Measurements from ENCODE around the gene APOBEC2.
"Not testable (repeated sequence)": the region's sequence is repeated elsewhere in the genome, so short reads cannot be mapped to it uniquely, and the experiment has no call there.

APOBEC2 gene

DNA sequence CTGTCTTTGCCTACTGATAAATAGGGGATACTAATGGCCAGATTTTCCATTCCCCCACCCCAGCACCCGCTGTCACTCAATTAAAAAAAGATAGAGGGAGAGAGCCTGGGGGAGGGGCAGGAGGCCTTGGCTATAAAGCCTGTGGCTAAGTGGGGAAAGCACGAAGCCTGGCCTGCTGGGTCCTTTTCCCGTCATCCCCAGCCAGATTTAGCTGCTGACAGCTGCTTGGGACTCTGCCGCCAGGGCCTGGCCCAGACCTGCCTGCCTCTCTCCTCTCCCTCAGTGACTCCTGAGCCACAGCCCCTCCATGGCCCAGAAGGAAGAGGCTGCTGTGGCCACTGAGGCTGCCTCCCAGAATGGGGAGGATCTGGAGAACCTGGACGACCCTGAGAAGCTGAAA is at the start of gene APOBEC2:
TSS of gene APOBEC2 (plus strand) at position 162 of the 400 bp plus-strand sequence. CDS start at position 308, 146 bp downstream.
- no peak within 1 kb of the TSS for H3K4me3 ChIP-seq (ENCODE audit: low read length)
- H3K4me1 ChIP-seq (ENCODE audit: insufficient read depth, low read length), result 0 out of 2 replicates have a peak, but pooled peaks cover 3% of the 10 kb centered on the region
- no peaks in the 10 kb centered on the region for H3K27me3 ChIP-seq (ENCODE audit: insufficient read depth, low read length)
- H3K27ac ChIP-seq (ENCODE audit: low read length), result no peak within 1 kb of the TSS
- no peak within 1 kb of the TSS; the same call in 1 of the 2 replicates for H3K9ac ChIP-seq (ENCODE audit: low read depth, low read length)
- no peaks in the 10 kb centered on the region for H3K36me3 ChIP-seq (ENCODE audit: insufficient read depth, low read depth, low read length)
- H3K9me3 ChIP-seq (ENCODE audit: insufficient read depth, low read depth, low read length), result no peaks in the 10 kb centered on the region

DNA sequence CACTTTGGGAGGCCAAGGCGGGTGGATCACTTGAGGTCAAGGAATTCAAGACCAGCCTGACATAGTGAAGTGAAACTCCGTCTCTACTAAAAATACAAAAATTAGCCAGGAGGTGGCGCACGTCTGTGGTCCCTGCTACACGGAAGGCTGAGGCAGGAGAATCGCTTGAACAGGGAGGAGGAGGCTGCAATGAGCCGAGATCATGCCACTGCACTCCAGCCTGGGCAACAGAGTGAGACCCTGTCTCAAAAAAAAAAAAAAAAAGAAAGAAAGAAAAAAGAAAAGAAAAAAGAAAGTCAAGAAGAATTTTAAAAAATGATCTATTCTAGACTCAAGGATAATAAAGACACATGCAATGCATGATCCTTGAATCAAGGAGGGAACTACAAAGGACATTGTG is 46.8 kb upstream of the APOBEC2 start:
- H3K4me3 ChIP-seq (ENCODE audit: low read length); H3K27me3 ChIP-seq (ENCODE audit: insufficient read depth, low read length); H3K27ac ChIP-seq (ENCODE audit: low read length); H3K9me3 ChIP-seq (ENCODE audit: insufficient read depth, low read depth, low read length); H3K4me1 ChIP-seq (ENCODE audit: insufficient read depth, low read length); H3K36me3 ChIP-seq (ENCODE audit: insufficient read depth, low read depth, low read length); H3K9ac ChIP-seq (ENCODE audit: low read depth, low read length): not testable (repeated sequence)

DNA sequence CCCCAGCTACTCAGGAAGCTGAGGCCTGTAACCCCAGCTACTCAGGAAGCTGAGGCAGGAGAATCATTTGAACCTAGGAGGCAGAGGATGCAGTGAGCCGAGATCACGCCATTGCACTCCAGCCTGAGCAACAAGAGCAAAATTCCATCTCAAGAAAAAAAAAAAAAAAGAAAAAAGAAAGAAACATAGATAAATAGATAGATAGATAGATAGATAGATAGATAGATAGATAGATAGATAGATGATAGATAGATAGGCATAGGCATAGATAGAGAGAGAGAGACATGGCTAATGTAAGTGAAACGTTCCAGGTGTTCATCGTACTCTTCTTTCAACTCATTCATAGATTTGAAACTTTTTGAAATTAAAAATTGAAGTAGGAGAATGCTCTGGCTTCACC is 46.0 kb upstream of the APOBEC2 start:
- H3K27me3 ChIP-seq (ENCODE audit: insufficient read depth, low read length); H3K36me3 ChIP-seq (ENCODE audit: insufficient read depth, low read depth, low read length); H3K9me3 ChIP-seq (ENCODE audit: insufficient read depth, low read depth, low read length); H3K9ac ChIP-seq (ENCODE audit: low read depth, low read length); H3K4me3 ChIP-seq (ENCODE audit: low read length); H3K27ac ChIP-seq (ENCODE audit: low read length); H3K4me1 ChIP-seq (ENCODE audit: insufficient read depth, low read length): not testable (repeated sequence)

DNA sequence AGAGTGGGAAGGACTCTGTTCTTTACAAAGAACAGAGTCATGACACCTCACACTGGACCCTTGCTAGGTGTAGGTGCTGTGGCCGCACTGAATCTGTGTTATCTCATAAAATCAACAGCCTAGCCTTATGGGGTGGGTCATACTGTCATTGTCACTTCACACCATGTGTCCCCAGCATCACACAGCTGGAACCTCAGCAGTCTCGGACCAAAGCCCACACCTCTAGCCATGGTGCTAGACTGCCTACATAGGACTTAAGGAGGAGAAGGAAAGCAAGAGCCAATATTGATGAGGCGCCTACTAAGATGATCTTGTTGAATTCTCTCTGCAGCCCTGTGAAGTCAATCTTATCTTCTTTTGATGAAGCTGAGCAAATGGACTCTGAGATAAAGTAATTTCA is 45.0 kb upstream of the APOBEC2 start:
- Histone ChIP-seq H3K4me1 (ENCODE audit: insufficient read depth, low read length) (no peaks in the 10 kb centered on the region; the same call in 1 of the 2 replicates), H3K9ac (ENCODE audit: low read depth, low read length) (no peak overlapping the region), H3K27ac (ENCODE audit: low read length) (no peak overlapping the region), H3K36me3 (ENCODE audit: insufficient read depth, low read depth, low read length) (no peaks in the 10 kb centered on the region), H3K4me3 (ENCODE audit: low read length) (no peak overlapping the region), H3K9me3 (ENCODE audit: insufficient read depth, low read depth, low read length) (no peaks in the 10 kb centered on the region), H3K27me3 (ENCODE audit: insufficient read depth, low read length) (no peaks in the 10 kb centered on the region)

DNA sequence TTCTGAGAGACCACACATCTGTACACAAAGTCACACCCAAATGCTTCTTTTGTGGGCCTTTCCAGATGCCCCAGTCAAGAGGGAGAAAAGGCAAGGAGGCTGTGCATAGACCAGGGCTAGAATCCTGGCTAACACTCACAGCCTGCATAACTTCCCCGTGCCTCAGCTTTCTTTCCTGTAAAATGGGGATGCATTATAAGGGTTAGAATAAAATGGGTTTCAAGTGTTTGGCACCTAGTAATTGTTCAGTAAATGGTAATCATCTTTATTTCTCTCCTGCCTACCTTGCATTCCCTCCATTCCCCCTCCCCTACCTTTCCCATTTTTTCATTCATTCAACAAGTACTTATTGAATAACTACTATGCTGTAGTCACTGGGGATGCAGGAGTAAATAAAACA is 43.3 kb upstream of the APOBEC2 start:
- H3K27me3 ChIP-seq (ENCODE audit: insufficient read depth, low read length), result no peaks in the 10 kb centered on the region
- no peak overlapping the region for H3K27ac ChIP-seq (ENCODE audit: low read length)
- H3K4me3 ChIP-seq (ENCODE audit: low read length), result no peak overlapping the region
- no peaks in the 10 kb centered on the region for H3K9me3 ChIP-seq (ENCODE audit: insufficient read depth, low read depth, low read length)
- no peak overlapping the region for H3K9ac ChIP-seq (ENCODE audit: low read depth, low read length)
- H3K36me3 ChIP-seq (ENCODE audit: insufficient read depth, low read depth, low read length), result no peaks in the 10 kb centered on the region
- no peaks in the 10 kb centered on the region; the same call in 1 of the 2 replicates for H3K4me1 ChIP-seq (ENCODE audit: insufficient read depth, low read length)

DNA sequence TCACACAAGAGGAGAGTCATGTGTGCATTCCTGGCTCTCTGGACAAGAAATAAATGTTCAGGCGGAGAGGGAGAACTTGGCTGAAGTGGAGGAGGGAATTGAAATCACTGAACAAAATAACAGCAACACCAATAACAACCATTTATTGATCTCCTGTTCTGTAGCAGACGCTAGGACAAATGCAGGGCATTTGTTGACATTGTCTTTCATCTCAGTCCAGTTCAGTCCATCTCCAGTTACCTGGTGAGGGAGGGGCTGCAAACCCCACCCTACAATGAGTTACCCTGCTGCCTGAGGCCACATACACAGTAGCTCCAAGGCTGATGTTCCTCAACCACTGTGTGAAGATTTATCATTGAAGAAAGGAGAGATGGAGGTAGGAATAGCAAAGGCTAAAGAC is 41.3 kb upstream of the APOBEC2 start:
- Histone ChIP-seq H3K9ac (ENCODE audit: low read depth, low read length) (no peak overlapping the region), H3K36me3 (ENCODE audit: insufficient read depth, low read depth, low read length) (no peaks in the 10 kb centered on the region), H3K27me3 (ENCODE audit: insufficient read depth, low read length) (no peaks in the 10 kb centered on the region), H3K9me3 (ENCODE audit: insufficient read depth, low read depth, low read length) (no peaks in the 10 kb centered on the region), H3K27ac (ENCODE audit: low read length) (no peak overlapping the region), H3K4me3 (ENCODE audit: low read length) (no peak overlapping the region), H3K4me1 (ENCODE audit: insufficient read depth, low read length) (no peaks in the 10 kb centered on the region)

DNA sequence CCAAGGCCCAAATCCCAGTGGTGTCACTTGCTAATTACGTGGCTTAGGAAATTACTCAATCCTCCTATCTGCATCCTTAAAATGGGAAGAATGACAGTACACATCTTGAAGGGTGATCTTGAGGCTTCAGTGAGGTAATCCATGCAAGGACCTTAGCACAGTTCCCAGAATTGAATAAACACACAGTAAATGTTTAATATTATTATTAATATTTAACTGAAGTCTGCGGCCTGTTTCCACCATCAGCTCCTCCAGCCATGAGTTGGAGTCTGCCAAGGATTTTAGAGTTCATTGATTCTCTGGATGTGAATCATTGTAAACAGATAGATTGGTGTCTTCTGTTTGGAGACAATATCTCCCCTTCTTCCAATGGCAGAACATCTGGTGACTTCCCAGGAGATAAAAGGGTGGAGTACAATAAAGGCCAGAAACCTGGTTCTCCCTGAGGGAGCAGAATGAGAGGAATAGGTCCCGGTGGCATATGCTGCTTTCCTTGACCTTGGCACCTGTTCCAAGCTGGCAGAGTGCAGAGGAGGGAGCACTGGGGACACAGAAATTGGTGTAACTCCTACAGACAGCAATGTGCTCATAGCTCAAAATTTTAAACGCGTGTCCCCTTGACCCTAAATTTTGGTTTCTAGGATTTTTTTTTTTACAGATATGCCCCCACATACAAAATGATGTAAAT is 39.4 kb upstream of the APOBEC2 start:
- no peaks in the 10 kb centered on the region for H3K9me3 ChIP-seq (ENCODE audit: insufficient read depth, low read depth, low read length)
- H3K36me3 ChIP-seq (ENCODE audit: insufficient read depth, low read depth, low read length), result no peaks in the 10 kb centered on the region
- H3K27ac ChIP-seq (ENCODE audit: low read length), result no peak overlapping the region
- no peak overlapping the region for H3K9ac ChIP-seq (ENCODE audit: low read depth, low read length)
- H3K27me3 ChIP-seq (ENCODE audit: insufficient read depth, low read length), result no peaks in the 10 kb centered on the region
- H3K4me1 ChIP-seq (ENCODE audit: insufficient read depth, low read length), result no peaks in the 10 kb centered on the region
- H3K4me3 ChIP-seq (ENCODE audit: low read length), result no peak overlapping the region

DNA sequence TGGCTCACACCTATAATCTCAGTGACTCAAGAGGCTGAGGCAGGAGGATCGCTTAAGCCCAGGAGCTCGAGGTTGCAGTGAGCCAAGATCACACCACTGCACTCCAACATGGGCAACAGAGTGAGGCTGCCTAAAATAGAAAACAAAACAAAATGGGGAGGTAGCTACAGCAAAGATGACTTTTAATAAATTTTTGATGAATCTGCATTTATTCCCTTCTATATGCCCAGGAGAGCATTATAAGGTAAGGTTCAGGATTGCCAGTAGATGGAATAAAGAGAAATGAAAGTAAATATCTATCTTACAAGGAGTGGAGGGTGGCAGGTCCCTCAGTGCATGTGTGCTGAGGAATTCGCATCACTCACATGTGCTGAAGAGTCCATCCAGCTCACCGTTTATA is 38.2 kb upstream of the APOBEC2 start:
- H3K9me3 ChIP-seq (ENCODE audit: insufficient read depth, low read depth, low read length), result no peaks in the 10 kb centered on the region
- H3K27ac ChIP-seq (ENCODE audit: low read length), result no peak overlapping the region
- H3K4me3 ChIP-seq (ENCODE audit: low read length), result no peak overlapping the region
- H3K27me3 ChIP-seq (ENCODE audit: insufficient read depth, low read length), result no peaks in the 10 kb centered on the region
- H3K36me3 ChIP-seq (ENCODE audit: insufficient read depth, low read depth, low read length), result no peaks in the 10 kb centered on the region
- no peaks in the 10 kb centered on the region for H3K4me1 ChIP-seq (ENCODE audit: insufficient read depth, low read length)
- H3K9ac ChIP-seq (ENCODE audit: low read depth, low read length), result no peak overlapping the region

DNA sequence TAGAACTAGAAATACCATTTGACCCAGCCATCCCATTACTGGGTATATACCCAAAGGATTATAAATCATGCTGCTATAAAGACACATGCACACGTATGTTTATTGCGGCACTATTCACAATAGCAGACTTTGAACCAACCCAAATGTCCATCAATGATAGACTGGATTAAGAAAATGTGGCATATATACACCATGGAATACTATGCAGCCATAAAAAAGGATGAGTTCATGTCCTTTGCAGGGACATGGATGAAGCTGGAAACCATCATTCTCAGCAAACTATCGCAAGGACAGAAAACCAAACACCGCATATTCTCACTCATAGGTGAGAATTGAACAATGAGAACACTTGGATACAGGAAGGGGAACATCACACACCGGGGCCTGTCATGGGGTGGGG is 37.1 kb upstream of the APOBEC2 start:
- not testable (repeated sequence) for H3K4me1 ChIP-seq (ENCODE audit: insufficient read depth, low read length); H3K36me3 ChIP-seq (ENCODE audit: insufficient read depth, low read depth, low read length); H3K9me3 ChIP-seq (ENCODE audit: insufficient read depth, low read depth, low read length); H3K27me3 ChIP-seq (ENCODE audit: insufficient read depth, low read length); H3K4me3 ChIP-seq (ENCODE audit: low read length); H3K9ac ChIP-seq (ENCODE audit: low read depth, low read length); H3K27ac ChIP-seq (ENCODE audit: low read length)

DNA sequence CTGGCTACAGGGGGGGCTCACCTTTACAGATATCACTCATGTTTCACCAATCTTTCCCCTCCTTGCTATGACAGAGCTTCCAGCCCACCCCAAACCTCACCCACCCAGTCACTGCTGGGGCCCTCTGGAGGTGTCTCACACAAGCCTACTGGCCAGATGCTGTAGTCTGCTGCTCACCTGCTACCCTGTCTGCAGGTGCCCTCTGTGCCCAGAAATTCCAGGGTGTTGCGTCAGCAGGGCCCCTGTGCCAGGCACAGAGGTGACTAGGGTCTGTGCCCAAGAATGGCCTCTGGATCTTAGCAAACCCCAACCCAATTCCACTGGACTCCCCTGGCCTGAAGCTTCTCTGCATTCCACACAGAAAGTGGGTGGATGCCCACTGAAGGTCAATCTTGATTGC is 35.3 kb upstream of the APOBEC2 start:
- H3K4me3 ChIP-seq (ENCODE audit: low read length), result no peak overlapping the region
- no peaks in the 10 kb centered on the region for H3K36me3 ChIP-seq (ENCODE audit: insufficient read depth, low read depth, low read length)
- no peak overlapping the region for H3K9ac ChIP-seq (ENCODE audit: low read depth, low read length)
- no peak overlapping the region for H3K27ac ChIP-seq (ENCODE audit: low read length)
- no peaks in the 10 kb centered on the region for H3K4me1 ChIP-seq (ENCODE audit: insufficient read depth, low read length)
- H3K27me3 ChIP-seq (ENCODE audit: insufficient read depth, low read length), result no peaks in the 10 kb centered on the region
- no peaks in the 10 kb centered on the region for H3K9me3 ChIP-seq (ENCODE audit: insufficient read depth, low read depth, low read length)

DNA sequence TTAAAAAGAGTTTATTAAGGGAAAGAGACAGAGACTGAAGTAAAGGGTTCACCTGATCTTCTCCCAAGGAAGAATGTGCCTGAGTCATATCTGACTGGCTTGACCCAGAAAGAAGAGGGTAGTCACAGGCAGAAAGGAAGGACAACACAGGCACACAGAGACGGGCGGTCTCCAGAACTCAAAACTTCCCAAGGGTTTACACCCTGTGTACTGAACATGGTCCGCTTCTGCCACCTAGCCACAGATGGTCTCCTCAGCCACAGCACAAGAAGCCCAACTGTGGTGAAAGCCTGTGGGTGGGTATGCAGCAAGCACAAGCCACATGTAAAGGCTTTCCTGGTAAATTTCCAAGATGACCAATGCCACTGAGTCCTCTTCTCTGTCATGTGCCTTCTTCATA is 31.2 kb upstream of the APOBEC2 start:
- H3K4me1 ChIP-seq (ENCODE audit: insufficient read depth, low read length), result 0 out of 2 replicates have a peak, but pooled peaks cover under 1% of the 10 kb centered on the region
- no peaks in the 10 kb centered on the region for H3K36me3 ChIP-seq (ENCODE audit: insufficient read depth, low read depth, low read length)
- no peak overlapping the region for H3K4me3 ChIP-seq (ENCODE audit: low read length)
- no peak overlapping the region for H3K9ac ChIP-seq (ENCODE audit: low read depth, low read length)
- no peaks in the 10 kb centered on the region for H3K9me3 ChIP-seq (ENCODE audit: insufficient read depth, low read depth, low read length)
- no peak overlapping the region for H3K27ac ChIP-seq (ENCODE audit: low read length)
- no peaks in the 10 kb centered on the region for H3K27me3 ChIP-seq (ENCODE audit: insufficient read depth, low read length)

DNA sequence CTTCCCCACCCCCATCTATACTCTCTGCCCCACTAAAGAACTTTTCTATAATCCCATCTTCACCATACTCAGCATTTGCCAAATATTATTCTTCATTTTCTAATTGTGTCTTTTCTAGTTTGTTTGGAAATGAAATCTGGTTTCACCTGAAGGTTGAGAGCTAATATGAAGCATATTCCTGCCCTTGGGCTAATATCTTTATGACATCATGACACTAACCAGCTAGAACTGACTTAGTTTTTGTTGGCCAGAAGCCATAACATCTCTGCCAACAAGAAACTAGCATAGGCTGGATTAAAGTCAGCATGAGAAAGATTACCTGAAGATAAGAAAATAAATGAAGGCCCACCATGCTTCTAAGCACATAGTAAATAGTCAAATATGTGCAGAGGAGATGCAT is 30.7 kb upstream of the APOBEC2 start:
- Histone ChIP-seq H3K9me3 (ENCODE audit: insufficient read depth, low read depth, low read length) (no peaks in the 10 kb centered on the region), H3K27ac (ENCODE audit: low read length) (no peak overlapping the region), H3K4me3 (ENCODE audit: low read length) (no peak overlapping the region), H3K4me1 (ENCODE audit: insufficient read depth, low read length) (0 out of 2 replicates have a peak, but pooled peaks cover 5% of the 10 kb centered on the region), H3K27me3 (ENCODE audit: insufficient read depth, low read length) (no peaks in the 10 kb centered on the region), H3K9ac (ENCODE audit: low read depth, low read length) (no peak overlapping the region), H3K36me3 (ENCODE audit: insufficient read depth, low read depth, low read length) (no peaks in the 10 kb centered on the region)
